Transverse colon (tissue), 4 donors: Measurements from ENCODE around the gene GPSM3. TPM values are rescaled to one million over a fixed set of nuclear protein-coding genes. Genes with fewer than 3 reads are reported as not detected.
"Not testable (repeated sequence)": the region's sequence is repeated elsewhere in the genome, so short reads cannot be mapped to it uniquely, and the experiment has no call there.

Experiments used
- DNase-seq: peaks from one replicate; pipeline ENCODE4 v3.0.0-alpha.2; 2019
- H3K27ac ChIP-seq, 4 donors: fragments of 200-600 bp; sonication (generic); 2 replicates each; pipeline ENCODE4 v1.5.1; 2016 to 2018; ENCODE audit warnings: inconsistent platforms in 4 of 4
- H3K27me3 ChIP-seq: fragments of 200-600 bp; sonication (generic); 2 replicates; pipeline ENCODE4 v1.5.1; 2017; ENCODE audit warnings: inconsistent platforms
- H3K36me3 ChIP-seq, 4 donors: fragments of 200-600 bp; sonication (generic); 2 replicates each; pipeline ENCODE4 v1.5.1; 2017 to 2019; ENCODE audit warnings: inconsistent platforms in 4 of 4
- H3K4me1 ChIP-seq, 4 donors: fragments of 200-600 bp; sonication (generic); 2 replicates each; pipeline ENCODE4 v1.5.1; 2017 to 2020; ENCODE audit warnings: inconsistent platforms in 4 of 4
- H3K4me3 ChIP-seq, 4 donors: fragments of 200-600 bp; sonication (generic); 1 replicate in 1 of 4; 2 replicates in 3 of 4; pipeline versions ENCODE4 v1.5.1 to v1.6.1; 2017 to 2019; ENCODE audit warnings: inconsistent platforms in 4 of 4
- H3K9me3 ChIP-seq, 2 donors: fragments of 200-600 bp; sonication (generic); 2 replicates each; pipeline ENCODE4 v1.5.1; 2017 to 2019; ENCODE audit warnings: inconsistent platforms in 2 of 2
- EP300 ChIP-seq: sonication (generic); formaldehyde crosslinking; IDR thresholded peaks from one replicate; pipeline ENCODE4 v1.6.1; 2017; ENCODE audit warnings: antibody characterized with exemption, low read depth
- POLR2A ChIP-seq: fragments of 450-650 bp; IDR thresholded peaks from one replicate; pipeline ENCODE4 v1.6.1; 2016; ENCODE audit warnings: antibody characterized with exemption, mild to moderate bottlenecking, moderate library complexity
- POLR2AphosphoS5 ChIP-seq, 3 donors: sonication (generic); formaldehyde crosslinking; IDR thresholded peaks; one replicate each; pipeline ENCODE4 v1.6.1; 2016; ENCODE audit warnings: antibody characterized with exemption in 3 of 3
- WGBS, 2 donors: methylation state at CpG; one replicate each; pipeline ENCODE4 v1.1.5; 2018; ENCODE audit warnings: low coverage in 1 of 2; 5-methylcytosine and 5-hydroxymethylcytosine counted together
- in situ Hi-C, 4 donors: fragments of 200-750 bp; cut with MboI; loops; one replicate each; pipeline versions ENCODE4 v1.15.0 to v1.15.1; 2017; ENCODE audit warnings: low sequenced_read_pairs in 3 of 4, low pct_ligation_motif_present in 1 of 4, low pct_unique_long_range_greater_than_20kb in 1 of 4
- intact Hi-C: fragments of 100-400 bp; cut with DNase I; formaldehyde crosslinking; loops from one replicate; pipeline ENCODE4 v1.15.1; 2023; ENCODE audit warnings: low total_unique reads
- total RNA-seq, 4 donors: library from RNA; depleted of rRNA; stranded (reverse); fragments of >200 nt; gene quantifications; one replicate each; pipeline ENCODE4 v1.1.0, GENCODE V29; 2016
- TF ChIP-seq, protein P1 (sequence below), 5 experiments: fragments of 200-600 bp in 3 of 5; fragments of 450-650 bp in 2 of 5; sonication (generic) in 3 of 5; IDR thresholded peaks; 1 replicate in 2 of 5; 2 replicates in 3 of 5; pipeline ENCODE4 v1.5.1; 2016 to 2017; ENCODE audit warnings: antibody characterized with exemption in 5 of 5, inconsistent platforms in 3 of 5, mild to moderate bottlenecking in 2 of 5, moderate library complexity in 1 of 5

GPSM3 gene
- total RNA-seq, 4 donors from 2014 or later = 1.00 to 8.6 (median 6.7) TPM

GRCh38 chr6:32215617-32216016 is 23.2 kb upstream of the GPSM3 start:
- Histone ChIP-seq H3K4me3 (no peak overlapping the region), H3K4me1 (no peaks in the 10 kb centered on the region), H3K9me3 (no peaks in the 10 kb centered on the region), H3K36me3 (no peaks in the 10 kb centered on the region), H3K27me3 (no peaks in the 10 kb centered on the region), H3K27ac (no peak overlapping the region)
- 91 to 93% methylated on average over 4 of the region's 4 CpGs for WGBS, 2 donors
- intact Hi-C loops (no loop called here), in situ Hi-C loops (no loop called here)
- no peak for DNase-seq
- TF ChIP-seq EP300 (no peak), POLR2AphosphoS5 (IDR thresholded peaks at IDR 0.05) (no peak), POLR2A (no peak)
- TF ChIP-seq, protein P1, sequence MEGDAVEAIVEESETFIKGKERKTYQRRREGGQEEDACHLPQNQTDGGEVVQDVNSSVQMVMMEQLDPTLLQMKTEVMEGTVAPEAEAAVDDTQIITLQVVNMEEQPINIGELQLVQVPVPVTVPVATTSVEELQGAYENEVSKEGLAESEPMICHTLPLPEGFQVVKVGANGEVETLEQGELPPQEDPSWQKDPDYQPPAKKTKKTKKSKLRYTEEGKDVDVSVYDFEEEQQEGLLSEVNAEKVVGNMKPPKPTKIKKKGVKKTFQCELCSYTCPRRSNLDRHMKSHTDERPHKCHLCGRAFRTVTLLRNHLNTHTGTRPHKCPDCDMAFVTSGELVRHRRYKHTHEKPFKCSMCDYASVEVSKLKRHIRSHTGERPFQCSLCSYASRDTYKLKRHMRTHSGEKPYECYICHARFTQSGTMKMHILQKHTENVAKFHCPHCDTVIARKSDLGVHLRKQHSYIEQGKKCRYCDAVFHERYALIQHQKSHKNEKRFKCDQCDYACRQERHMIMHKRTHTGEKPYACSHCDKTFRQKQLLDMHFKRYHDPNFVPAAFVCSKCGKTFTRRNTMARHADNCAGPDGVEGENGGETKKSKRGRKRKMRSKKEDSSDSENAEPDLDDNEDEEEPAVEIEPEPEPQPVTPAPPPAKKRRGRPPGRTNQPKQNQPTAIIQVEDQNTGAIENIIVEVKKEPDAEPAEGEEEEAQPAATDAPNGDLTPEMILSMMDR (IDR thresholded peaks at IDR 0.05) = no peak

GRCh38 chr6:32214126-32214525 is 21.7 kb upstream of the GPSM3 start:
- Histone ChIP-seq H3K4me3 (no peak overlapping the region), H3K27me3 (no peaks in the 10 kb centered on the region), H3K4me1 (no peaks in the 10 kb centered on the region), H3K9me3 (no peaks in the 10 kb centered on the region), H3K36me3 (no peaks in the 10 kb centered on the region), H3K27ac (no peak overlapping the region)
- intact Hi-C loops (no loop called here), in situ Hi-C loops (no loop called here)
- WGBS, 2 donors = 78 to 80% methylated on average over 1 to 3 of the region's 3 CpGs
- no peak for DNase-seq
- no peak for TF ChIP-seq POLR2A
- TF ChIP-seq, protein P1 (IDR thresholded peaks at IDR 0.05) = no peak
- no peak for TF ChIP-seq POLR2AphosphoS5 (IDR thresholded peaks at IDR 0.05)
- TF ChIP-seq EP300 = no peak

GRCh38 chr6:32213649-32214048 is 21.2 kb upstream of the GPSM3 start:
- in situ Hi-C loops (no loop called here), intact Hi-C loops (no loop called here)
- DNase-seq = no peak
- no peaks in the 10 kb centered on the region for H3K9me3 ChIP-seq
- no peaks in the 10 kb centered on the region for H3K36me3 ChIP-seq
- no peaks in the 10 kb centered on the region for H3K27me3 ChIP-seq
- H3K4me1 ChIP-seq = no peaks in the 10 kb centered on the region
- no peak overlapping the region for H3K4me3 ChIP-seq
- WGBS, 2 donors = 84 to 100% methylated on average over 2 to 6 of the region's 6 CpGs
- TF ChIP-seq POLR2AphosphoS5 (IDR thresholded peaks at IDR 0.05) (no peak), EP300 (no peak), POLR2A (no peak)
- TF ChIP-seq, protein P1 (IDR thresholded peaks at IDR 0.05) = no peak
- no peak overlapping the region for H3K27ac ChIP-seq

GRCh38 chr6:32212076-32212760 is 19.8 kb upstream of the GPSM3 start:
- DNase-seq = no peak
- no peaks in the 10 kb centered on the region for H3K27me3 ChIP-seq
- no peak overlapping the region for H3K27ac ChIP-seq
- TF ChIP-seq, protein P1 (IDR thresholded peaks at IDR 0.05) = no peak
- TF ChIP-seq POLR2AphosphoS5 (IDR thresholded peaks at IDR 0.05) = no peak
- TF ChIP-seq POLR2A = no peak
- no peak for TF ChIP-seq EP300
- no peaks in the 10 kb centered on the region for H3K9me3 ChIP-seq
- in situ Hi-C loops = no loop called here
- no peaks in the 10 kb centered on the region for H3K4me1 ChIP-seq
- no peaks in the 10 kb centered on the region for H3K36me3 ChIP-seq
- H3K4me3 ChIP-seq = no peak overlapping the region
- 80% methylated on average over 12 of the region's 12 CpGs; no CpG with 5 or more reads in 1 of the 2 donors for WGBS, 2 donors
- intact Hi-C loops = no loop called here

DNA sequence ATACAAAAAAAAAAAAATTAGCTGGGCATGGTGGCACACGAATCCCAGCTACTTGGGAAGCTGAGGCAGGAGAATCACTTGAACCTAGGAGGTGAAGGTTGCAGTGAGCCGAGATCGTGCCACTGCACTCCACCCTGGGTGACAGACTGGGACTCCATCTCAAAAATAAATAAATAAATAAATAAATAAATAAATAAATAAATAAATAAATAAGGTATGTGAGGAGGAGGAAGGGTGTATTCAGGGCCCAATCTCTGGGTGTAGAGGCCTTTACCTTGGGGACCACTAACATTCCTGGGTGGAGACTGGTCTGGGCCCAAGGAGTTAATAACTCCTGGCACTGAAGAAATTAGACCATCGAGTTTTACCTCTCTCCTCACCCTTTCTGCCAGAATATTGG is 19.0 kb upstream of the GPSM3 start:
- H3K9me3 ChIP-seq, intact Hi-C loops, H3K4me3 ChIP-seq, H3K4me1 ChIP-seq, H3K27me3 ChIP-seq, in situ Hi-C loops, H3K27ac ChIP-seq, DNase-seq, H3K36me3 ChIP-seq: not testable (repeated sequence)
- 72 to 86% methylated on average over 2 to 4 of the region's 4 CpGs for WGBS, 2 donors
